Neural cell (in vitro differentiated cells): Measurements from ENCODE around the gene NTN3. TPM values are rescaled to one million over a fixed set of nuclear protein-coding genes. Genes with fewer than 3 reads are reported as not detected.

Experiments used
- H2AFZ ChIP-seq: fragments of 200-600, 300-800 bp; sonication (generic), shearing (Covaris generic); 2 replicates; pipeline ENCODE4 v1.6.0; 2014; ENCODE audit warnings: low read depth, mild to moderate bottlenecking, antibody characterized with exemption, low read length, moderate library complexity
- H3F3A ChIP-seq: fragments of 200-600 bp; shearing (Covaris generic); 2 replicates; pipeline ENCODE4 v1.6.1; 2016; ENCODE audit warnings: mild to moderate bottlenecking, moderate library complexity, mixed read lengths, antibody characterized with exemption, low read length; ENCODE audit not compliant: insufficient read depth, poor library complexity, severe bottlenecking
- H3K27ac ChIP-seq: fragments of 200-600, 300-800 bp; sonication (generic), shearing (Covaris generic); 2 replicates; pipeline ENCODE4 v1.5.1; 2014; ENCODE audit warnings: mild to moderate bottlenecking, low read length, moderate library complexity
- H3K27me3 ChIP-seq: fragments of 300-800, 200-600 bp; sonication (generic), shearing (Covaris generic); 2 replicates; pipeline ENCODE4 v1.6.0; 2014; ENCODE audit warnings: mild to moderate bottlenecking, low read depth, low read length, moderate library complexity; ENCODE audit not compliant: insufficient read depth
- H3K36me3 ChIP-seq: fragments of 300-800, 200-600 bp; sonication (generic), shearing (Covaris generic); 2 replicates; pipeline ENCODE4 v1.5.1; 2014; ENCODE audit warnings: mild to moderate bottlenecking, antibody characterized with exemption, low read length, moderate library complexity; ENCODE audit not compliant: insufficient read depth
- H3K4me2 ChIP-seq: fragments of 300-800, 200-600 bp; sonication (generic), shearing (Covaris generic); 2 replicates; pipeline ENCODE4 v1.6.0; 2014; ENCODE audit warnings: mild to moderate bottlenecking, low read length
- H3K4me3 ChIP-seq: fragments of 300-800, 200-600 bp; sonication (generic), shearing (Covaris generic); 2 replicates; pipeline ENCODE4 v1.5.1; 2014; ENCODE audit warnings: mild to moderate bottlenecking, low read length, moderate library complexity
- H3K79me2 ChIP-seq: fragments of 200-600 bp; shearing (Covaris generic); replicated peaks from 2 replicates; pipeline ENCODE4 v1.6.0; 2014; ENCODE audit warnings: mild to moderate bottlenecking, low read length, moderate library complexity; ENCODE audit not compliant: insufficient read depth
- H3K9ac ChIP-seq: fragments of 300-800, 200-600 bp; sonication (generic), shearing (Covaris generic); 2 replicates; pipeline ENCODE4 v1.6.1; 2016; ENCODE audit warnings: mild to moderate bottlenecking, low read length, mixed read lengths
- H3K9me2 ChIP-seq: fragments of 200-600 bp; shearing (Covaris generic); 2 replicates; pipeline ENCODE4 v1.6.1; 2016; ENCODE audit warnings: mild to moderate bottlenecking, low read length, mixed read lengths; ENCODE audit not compliant: insufficient read depth
- H3K9me3 ChIP-seq: fragments of 200-600, 300-800 bp; sonication (generic), shearing (Covaris generic); 2 replicates; pipeline ENCODE4 v1.6.1; 2016; ENCODE audit warnings: mild to moderate bottlenecking, mixed run types, low read length, moderate library complexity, mixed read lengths
- H4K20me1 ChIP-seq: fragments of 200-600 bp; shearing (Covaris generic); 2 replicates; pipeline ENCODE4 v1.6.1; 2016; ENCODE audit warnings: mild to moderate bottlenecking, mixed run types; ENCODE audit not compliant: insufficient read depth
- EP300 ChIP-seq: fragments of 450-650 bp; conservative IDR thresholded peaks from 2 replicates; pipeline ENCODE4 v1.6.1; 2014; ENCODE audit warnings: antibody characterized with exemption, mild to moderate bottlenecking, moderate library complexity; ENCODE audit not compliant: poor library complexity, severe bottlenecking
- EZH2 ChIP-seq: fragments of 200-600, 300-800 bp; shearing (Covaris generic), sonication (generic); IDR thresholded peaks from 2 replicates; pipeline ENCODE4 v1.6.1; 2014; ENCODE audit warnings: antibody characterized with exemption, low read length, borderline replicate concordance, mild to moderate bottlenecking; ENCODE audit not compliant: insufficient read depth, poor library complexity, severe bottlenecking
- MXI1 ChIP-seq: fragments of 450-650 bp; conservative IDR thresholded peaks from 2 replicates; pipeline ENCODE4 v1.6.1; 2014; ENCODE audit warnings: antibody characterized with exemption, mild to moderate bottlenecking; ENCODE audit not compliant: poor library complexity, severe bottlenecking
- POLR2AphosphoS5 ChIP-seq: IDR thresholded peaks from 2 replicates; pipeline ENCODE4 v1.6.1; 2012
- RAD21 ChIP-seq: fragments of 450-650 bp; conservative IDR thresholded peaks from 2 replicates; pipeline ENCODE4 v1.6.1; 2014; ENCODE audit warnings: antibody characterized with exemption, mild to moderate bottlenecking, moderate library complexity
- REST ChIP-seq: IDR thresholded peaks from 2 replicates; pipeline ENCODE4 v1.6.1; 2012; ENCODE audit warnings: borderline replicate concordance
- SMC3 ChIP-seq: fragments of 450-650 bp; conservative IDR thresholded peaks from 2 replicates; pipeline ENCODE4 v1.6.1; 2014; ENCODE audit warnings: antibody characterized with exemption, mild to moderate bottlenecking, moderate library complexity; ENCODE audit not compliant: poor library complexity
- TAF1 ChIP-seq: IDR thresholded peaks from 2 replicates; pipeline ENCODE4 v1.6.1; 2012; ENCODE audit warnings: low read depth
- polyA plus RNA-seq: library from polyadenylated mRNA; depleted of rRNA; stranded (reverse); fragments of >200 nt; gene quantifications from 2 replicates; pipeline ENCODE4 v1.2.3, GENCODE V29; 2014
- TF ChIP-seq, protein P1 (sequence below): fragments of 450-650 bp; IDR thresholded peaks from 2 replicates; pipeline ENCODE4 v1.5.1; 2014; ENCODE audit warnings: antibody characterized with exemption, mild to moderate bottlenecking, moderate library complexity; ENCODE audit not compliant: poor library complexity, severe bottlenecking

The NTN3 gene
- polyA plus RNA-seq, 1 donor from 2014 or later, result 1.2 TPM

GRCh38 chr16:2425008-2425518, 46.0 kb upstream of the NTN3 start:
- H3K9me3 ChIP-seq, result no peaks in the 10 kb centered on the region
- no peak overlapping the region for H3K9ac ChIP-seq
- no peaks in the 10 kb centered on the region for H3F3A ChIP-seq
- no peak overlapping the region for H3K4me2 ChIP-seq
- no peaks in the 10 kb centered on the region for H3K27me3 ChIP-seq
- no peaks in the 10 kb centered on the region for H3K79me2 ChIP-seq
- TF ChIP-seq REST (no peak), TAF1 (no peak), POLR2AphosphoS5 (no peak), MXI1 (no peak), EP300 (no peak), RAD21 (no peak), SMC3 (no peak), EZH2 (no peak)
- TF ChIP-seq, protein P1, sequence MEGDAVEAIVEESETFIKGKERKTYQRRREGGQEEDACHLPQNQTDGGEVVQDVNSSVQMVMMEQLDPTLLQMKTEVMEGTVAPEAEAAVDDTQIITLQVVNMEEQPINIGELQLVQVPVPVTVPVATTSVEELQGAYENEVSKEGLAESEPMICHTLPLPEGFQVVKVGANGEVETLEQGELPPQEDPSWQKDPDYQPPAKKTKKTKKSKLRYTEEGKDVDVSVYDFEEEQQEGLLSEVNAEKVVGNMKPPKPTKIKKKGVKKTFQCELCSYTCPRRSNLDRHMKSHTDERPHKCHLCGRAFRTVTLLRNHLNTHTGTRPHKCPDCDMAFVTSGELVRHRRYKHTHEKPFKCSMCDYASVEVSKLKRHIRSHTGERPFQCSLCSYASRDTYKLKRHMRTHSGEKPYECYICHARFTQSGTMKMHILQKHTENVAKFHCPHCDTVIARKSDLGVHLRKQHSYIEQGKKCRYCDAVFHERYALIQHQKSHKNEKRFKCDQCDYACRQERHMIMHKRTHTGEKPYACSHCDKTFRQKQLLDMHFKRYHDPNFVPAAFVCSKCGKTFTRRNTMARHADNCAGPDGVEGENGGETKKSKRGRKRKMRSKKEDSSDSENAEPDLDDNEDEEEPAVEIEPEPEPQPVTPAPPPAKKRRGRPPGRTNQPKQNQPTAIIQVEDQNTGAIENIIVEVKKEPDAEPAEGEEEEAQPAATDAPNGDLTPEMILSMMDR, result no peak
- H4K20me1 ChIP-seq, result no peaks in the 10 kb centered on the region
- no peak overlapping the region for H2AFZ ChIP-seq
- H3K27ac ChIP-seq, result no peak overlapping the region
- H3K36me3 ChIP-seq, result no peaks in the 10 kb centered on the region
- H3K4me3 ChIP-seq, result no peak overlapping the region
- H3K9me2 ChIP-seq, result no peaks in the 10 kb centered on the region

- Histone ChIP-seq H3K79me2 (peaks cover under 1% of the 10 kb centered on the region), H3K9me3 (no peaks in the 10 kb centered on the region), H3K36me3 (no peaks in the 10 kb centered on the region), H4K20me1 (no peaks in the 10 kb centered on the region), H3K4me3 (no peak overlapping the region), H3K9me2 (no peaks in the 10 kb centered on the region), H3K9ac (no peak overlapping the region), H3F3A (no peaks in the 10 kb centered on the region), H3K27me3 (no peaks in the 10 kb centered on the region), H2AFZ (no peak overlapping the region), H3K27ac (no peak overlapping the region), H3K4me2 (no peak overlapping the region)
- no peak for TF ChIP-seq POLR2AphosphoS5
- no peak for TF ChIP-seq SMC3
- no peak for TF ChIP-seq TAF1
- TF ChIP-seq REST, result no peak
- no peak for TF ChIP-seq MXI1
- TF ChIP-seq, protein P1, result no peak
- no peak for TF ChIP-seq RAD21
- no peak for TF ChIP-seq EZH2
- no peak for TF ChIP-seq EP300
These were observed 45.2 kb upstream of the NTN3 start for GRCh38 chr16:2425825-2426430.
